GM18526 (cell line): ENCODE measurements around the gene GAS7.

ENCODE experiments used
- POLR2A ChIP-seq: IDR thresholded peaks from 3 replicates; pipeline ENCODE4 v1.6.1; 2011; ENCODE audit not compliant: insufficient read length; ENCODE audit errors: extremely low read depth

Gene GAS7

DNA sequence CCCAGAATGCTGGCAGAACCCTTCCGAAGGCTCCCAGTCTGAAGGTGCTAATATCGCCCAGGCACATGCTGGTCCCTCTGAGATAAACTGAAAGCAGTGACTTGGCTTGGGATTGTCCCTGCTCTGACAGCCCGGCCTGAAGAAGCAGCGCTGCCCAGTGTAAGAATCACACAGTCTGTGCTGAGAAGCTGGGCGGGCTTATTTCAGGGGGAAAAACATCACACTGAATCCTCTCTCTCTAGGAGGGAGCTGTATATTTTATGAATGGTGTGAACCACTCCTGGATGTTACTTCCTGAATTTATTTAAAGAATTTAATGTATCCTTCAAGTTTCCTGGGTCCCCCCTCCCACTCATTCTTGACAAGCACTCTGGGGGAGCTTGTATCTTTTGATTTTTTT, 36.3 kb downstream of the GAS7 start:
- TF ChIP-seq POLR2A, result no peak

GRCh38 chr17:10161386-10161785, 37.0 kb downstream of the GAS7 start:
- TF ChIP-seq POLR2A, result no peak

DNA sequence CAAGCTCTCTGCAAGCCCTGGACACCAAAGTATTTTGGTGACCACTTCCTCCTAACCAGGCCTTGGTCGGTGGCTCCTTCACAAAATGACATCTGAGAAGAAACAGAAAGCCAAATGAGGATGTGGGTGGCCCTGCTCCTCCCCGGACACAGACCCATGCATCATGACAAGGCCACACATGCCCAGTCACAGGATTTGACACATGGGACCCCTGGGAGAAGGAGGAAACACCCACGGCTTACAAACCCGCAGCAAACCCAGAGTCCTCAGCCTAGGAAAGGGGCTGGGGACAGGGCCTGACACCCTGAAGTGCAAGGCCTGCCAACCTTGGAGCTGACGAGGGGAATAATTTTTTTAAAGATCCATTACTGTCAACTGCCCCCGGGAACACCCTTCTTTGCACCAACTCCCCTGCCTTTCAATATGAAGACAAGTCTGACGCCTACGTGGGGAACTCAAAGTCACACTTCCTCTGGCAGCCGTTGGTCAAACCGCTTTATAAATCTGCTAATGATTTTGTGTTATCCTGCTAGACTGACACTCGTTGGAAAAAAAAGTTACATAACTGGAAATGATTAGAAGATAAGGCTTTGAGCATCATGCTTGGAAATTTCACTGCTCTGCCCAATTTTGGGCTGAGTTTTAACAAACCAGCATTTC, 41.3 kb downstream of the GAS7 start:
- TF ChIP-seq POLR2A, result no peak

- no peak for TF ChIP-seq POLR2A
Measured at GRCh38 chr17:10156599-10156947, 41.8 kb downstream of the GAS7 start.

DNA sequence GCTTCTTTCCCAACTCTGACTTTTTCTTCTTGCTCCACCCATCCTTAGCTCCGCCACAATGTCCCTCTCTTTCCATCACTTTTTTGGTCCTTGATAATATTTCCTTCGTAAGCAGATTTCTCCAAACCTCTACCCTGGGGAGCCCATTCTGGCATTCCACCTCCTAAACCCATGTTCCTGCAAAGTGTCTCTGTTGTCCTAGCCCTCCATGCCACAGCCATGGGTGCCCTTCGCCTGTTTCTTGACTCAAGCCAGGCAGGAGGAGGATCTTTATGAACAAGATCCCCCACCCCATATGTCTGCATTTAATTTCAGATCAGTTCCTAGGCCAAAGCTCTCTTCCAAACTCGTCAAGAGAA, 42.4 kb downstream of the GAS7 start:
- TF ChIP-seq POLR2A, result no peak

- TF ChIP-seq POLR2A, result no peak
Measured at GRCh38 chr17:10155371-10156076, 42.9 kb downstream of the GAS7 start.

GRCh38 chr17:10151667-10152496, 46.5 kb downstream of the GAS7 start:
- TF ChIP-seq POLR2A, result no peak

DNA sequence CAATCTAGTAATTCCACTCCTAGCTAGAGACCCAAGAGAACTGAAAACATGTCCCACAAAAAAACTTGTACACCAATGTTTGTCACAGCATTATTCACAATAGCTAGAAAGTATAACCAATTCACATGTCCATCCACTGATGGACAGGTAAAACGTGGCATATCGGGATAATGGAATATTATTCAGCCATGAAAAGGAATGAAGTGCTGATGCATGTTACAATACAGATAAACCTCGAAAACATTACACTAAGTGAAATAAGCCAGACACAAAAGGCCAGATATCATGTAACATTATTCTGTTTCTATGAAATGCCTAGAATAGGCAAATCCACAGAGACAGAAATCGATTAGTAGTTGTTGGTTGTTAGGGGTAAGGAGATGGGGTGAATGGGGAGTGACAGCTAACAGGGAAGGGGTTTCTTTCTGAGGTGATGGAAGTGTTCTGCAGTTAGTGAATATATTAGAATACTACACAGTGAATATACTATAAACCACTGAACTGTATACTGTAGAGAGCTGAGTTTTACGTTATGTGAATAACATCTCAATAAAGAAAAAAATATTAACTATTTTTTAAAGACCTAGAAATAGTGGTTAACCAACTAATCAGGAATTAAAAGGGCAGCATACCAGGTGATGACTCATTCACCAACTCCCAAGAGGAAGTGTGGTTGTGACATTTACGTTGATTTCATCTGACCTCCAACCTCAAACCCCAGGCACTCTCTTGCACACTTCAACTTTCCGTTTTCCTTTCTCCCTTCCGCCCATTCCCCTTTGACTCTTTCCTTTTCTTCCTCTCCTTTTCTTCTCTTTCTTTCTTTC, 48.6 kb downstream of the GAS7 start:
- no peak for TF ChIP-seq POLR2A

DNA sequence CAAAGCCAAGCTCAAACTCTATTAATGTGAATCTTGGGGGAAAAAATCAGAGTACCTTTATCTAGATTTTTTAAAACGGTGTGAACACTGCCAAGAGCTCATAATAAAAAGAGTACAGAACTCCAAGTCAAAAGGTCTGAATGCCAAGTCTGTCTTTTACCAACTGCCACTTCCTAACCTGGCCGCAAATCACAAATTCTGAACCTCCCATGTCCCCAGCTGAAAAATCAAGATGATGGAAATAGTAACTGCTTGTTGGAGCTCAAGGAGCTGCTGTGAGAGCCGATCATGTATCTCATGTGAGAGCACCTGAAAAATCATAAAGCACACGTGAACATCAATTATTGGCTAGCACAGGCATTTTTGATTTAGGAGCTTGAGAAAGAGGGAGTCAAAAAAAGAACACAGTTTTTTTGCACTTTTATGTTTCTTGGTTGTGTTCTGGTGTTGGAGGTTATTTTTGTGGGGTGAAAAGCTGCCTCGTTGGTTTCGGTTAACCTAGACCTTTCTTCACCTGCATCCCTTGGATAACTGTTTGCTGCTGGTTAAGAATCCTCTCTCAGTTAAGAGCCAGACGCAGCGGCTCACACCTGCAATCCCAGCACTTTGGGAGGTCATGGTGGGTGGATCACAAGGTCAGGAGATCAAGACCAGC, 50.5 kb downstream of the GAS7 start:
- no peak for TF ChIP-seq POLR2A

- no peak for TF ChIP-seq POLR2A
Measured at GRCh38 chr17:10147040-10147439, 51.4 kb downstream of the GAS7 start.

- no peak for TF ChIP-seq POLR2A
Measured at GRCh38 chr17:10144982-10145381, 53.4 kb downstream of the GAS7 start.

DNA sequence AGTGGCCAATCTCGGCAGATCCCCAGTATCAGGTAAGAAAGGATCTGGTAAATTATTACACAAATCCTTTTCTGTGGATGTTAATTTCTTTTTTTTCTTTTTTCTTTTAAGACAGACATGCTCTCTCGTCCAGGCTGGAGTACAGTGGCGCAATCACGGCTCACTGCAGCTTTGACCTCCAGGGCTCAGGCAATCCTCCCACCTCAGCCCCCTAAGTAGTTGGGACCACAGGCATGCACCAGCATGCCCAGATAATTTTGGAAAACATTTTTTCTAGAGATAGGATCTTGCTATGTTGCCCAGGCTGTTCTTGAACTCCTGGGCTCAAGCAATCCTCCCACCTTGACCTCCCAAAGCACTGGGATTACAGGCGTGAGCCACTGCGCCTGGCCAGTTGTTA, 54.0 kb downstream of the GAS7 start:
- TF ChIP-seq POLR2A, result no peak

DNA sequence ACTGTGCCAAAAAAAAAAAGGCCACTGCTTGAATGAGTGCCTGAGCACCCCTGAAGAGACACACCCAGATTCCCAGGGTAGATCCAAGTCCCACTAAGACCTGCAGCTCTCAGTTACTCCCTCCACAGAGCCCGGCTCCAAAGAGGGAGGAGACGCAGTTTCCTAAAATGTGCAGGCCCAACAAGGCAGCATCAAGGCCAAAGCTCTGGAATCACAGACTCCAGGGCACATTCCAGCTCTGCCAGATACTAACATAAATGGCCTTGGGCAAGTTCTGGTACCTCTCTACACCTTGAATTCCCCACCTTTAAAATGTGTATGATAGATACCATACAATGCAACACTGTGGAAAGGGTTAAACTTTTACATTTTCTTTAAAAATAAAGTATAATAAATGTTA, 57.0 kb downstream of the GAS7 start:
- TF ChIP-seq POLR2A, result no peak

- TF ChIP-seq POLR2A, result no peak
Measured at GRCh38 chr17:10139577-10139976, 58.8 kb downstream of the GAS7 start.
